GM10248 (cell line): Measurements from ENCODE around the gene MTA1.

Experiments
- CTCF ChIA-PET: fragments of 300-600 bp; sonication (Branson Sonifier 250); formaldehyde crosslinking; extraction: SDS; loops from one replicate; lab custom pipeline; 2021; ENCODE audit warnings: antibody characterized with exemption; lab: Yijun Ruan, JAX
- POLR2A ChIA-PET: fragments of 350-650 bp; sonication (Branson Sonifier 250); formaldehyde crosslinking; extraction: SDS; loops from one replicate; lab custom pipeline; 2020; ENCODE audit warnings: antibody characterized with exemption; lab: Yijun Ruan, JAX
- DNase-seq: peaks from one replicate; pipeline ENCODE4 v3.0.0; 2012; ENCODE audit errors: extremely low spot score
- TF ChIP-seq, protein P1 (sequence below): IDR thresholded peaks from 2 replicates; pipeline ENCODE4 v1.5.1; 2012; ENCODE audit warnings: mild to moderate bottlenecking, low read depth; ENCODE audit errors: extremely low read depth, missing control alignments, control extremely low read depth

Gene MTA1

DNA sequence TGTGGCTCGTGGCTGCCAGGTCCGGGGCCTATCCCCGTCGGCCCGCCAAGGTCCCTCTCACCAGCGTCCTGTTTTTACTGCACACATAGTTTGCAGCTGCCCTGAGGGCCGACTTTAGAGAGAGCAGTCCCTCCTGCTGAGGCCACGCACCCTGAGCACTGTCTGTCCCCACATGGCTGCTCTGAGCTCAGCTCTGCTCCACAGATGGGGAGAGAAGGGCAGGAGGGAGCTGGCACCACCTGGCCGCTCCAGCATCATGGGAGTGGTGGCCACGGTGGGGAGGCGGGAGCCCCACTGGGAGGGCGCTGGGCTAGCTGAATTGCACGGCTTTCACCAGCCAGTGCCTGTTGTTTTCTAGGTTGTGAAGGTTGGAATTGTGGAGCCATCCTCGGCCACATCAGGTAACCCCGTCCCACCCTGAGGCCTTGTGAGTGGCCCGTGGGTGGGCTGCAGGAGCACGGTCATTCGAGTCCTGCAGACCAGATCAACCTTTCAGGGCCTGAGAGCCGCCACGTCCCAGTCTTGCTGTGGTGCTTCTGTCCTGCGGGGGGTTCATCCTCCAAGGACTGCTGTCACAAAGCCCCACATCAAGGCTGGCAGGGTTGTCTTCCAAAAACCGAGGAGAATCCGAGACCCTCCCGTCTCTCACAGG lies 28.7 kb upstream of the MTA1 start:
- no peak for DNase-seq
- POLR2A ChIA-PET, result no interaction called here
- TF ChIP-seq, protein P1, sequence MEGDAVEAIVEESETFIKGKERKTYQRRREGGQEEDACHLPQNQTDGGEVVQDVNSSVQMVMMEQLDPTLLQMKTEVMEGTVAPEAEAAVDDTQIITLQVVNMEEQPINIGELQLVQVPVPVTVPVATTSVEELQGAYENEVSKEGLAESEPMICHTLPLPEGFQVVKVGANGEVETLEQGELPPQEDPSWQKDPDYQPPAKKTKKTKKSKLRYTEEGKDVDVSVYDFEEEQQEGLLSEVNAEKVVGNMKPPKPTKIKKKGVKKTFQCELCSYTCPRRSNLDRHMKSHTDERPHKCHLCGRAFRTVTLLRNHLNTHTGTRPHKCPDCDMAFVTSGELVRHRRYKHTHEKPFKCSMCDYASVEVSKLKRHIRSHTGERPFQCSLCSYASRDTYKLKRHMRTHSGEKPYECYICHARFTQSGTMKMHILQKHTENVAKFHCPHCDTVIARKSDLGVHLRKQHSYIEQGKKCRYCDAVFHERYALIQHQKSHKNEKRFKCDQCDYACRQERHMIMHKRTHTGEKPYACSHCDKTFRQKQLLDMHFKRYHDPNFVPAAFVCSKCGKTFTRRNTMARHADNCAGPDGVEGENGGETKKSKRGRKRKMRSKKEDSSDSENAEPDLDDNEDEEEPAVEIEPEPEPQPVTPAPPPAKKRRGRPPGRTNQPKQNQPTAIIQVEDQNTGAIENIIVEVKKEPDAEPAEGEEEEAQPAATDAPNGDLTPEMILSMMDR, result no peak
- CTCF ChIA-PET, result interaction anchor here (0.9 to 4.2 kb wide), 3 partner anchors 20 to 142 kb away, joined by 3 to 24 read pairs (median 5); no protein-coding TSS in a partner anchor

DNA sequence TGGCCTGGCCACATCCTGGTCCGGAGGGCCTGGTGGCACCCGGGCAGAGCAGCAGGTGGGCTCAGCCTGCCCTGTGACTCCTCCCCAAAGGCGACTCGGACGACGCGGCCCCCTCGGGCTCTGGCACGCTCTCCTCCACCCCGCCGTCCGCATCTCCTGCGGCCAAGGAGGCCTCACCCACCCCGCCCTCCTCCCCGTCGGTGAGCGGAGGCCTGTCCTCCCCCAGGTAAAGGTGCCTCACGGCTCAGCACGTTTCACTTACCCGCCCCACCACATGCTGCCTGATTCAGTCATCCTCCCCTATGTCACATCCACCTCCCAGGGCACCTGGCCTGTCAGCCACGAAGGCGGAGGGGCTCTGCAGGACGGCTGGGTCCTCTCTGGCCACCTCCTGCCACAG lies 28.1 kb upstream of the MTA1 start:
- TF ChIP-seq, protein P1, result no peak
- ChIA-PET CTCF (interaction anchor here (0.9 to 4.2 kb wide), 2 partner anchors 21 to 141 kb away, joined by 3 to 24 read pairs; no protein-coding TSS in a partner anchor), POLR2A (no interaction called here)
- no peak for DNase-seq

DNA sequence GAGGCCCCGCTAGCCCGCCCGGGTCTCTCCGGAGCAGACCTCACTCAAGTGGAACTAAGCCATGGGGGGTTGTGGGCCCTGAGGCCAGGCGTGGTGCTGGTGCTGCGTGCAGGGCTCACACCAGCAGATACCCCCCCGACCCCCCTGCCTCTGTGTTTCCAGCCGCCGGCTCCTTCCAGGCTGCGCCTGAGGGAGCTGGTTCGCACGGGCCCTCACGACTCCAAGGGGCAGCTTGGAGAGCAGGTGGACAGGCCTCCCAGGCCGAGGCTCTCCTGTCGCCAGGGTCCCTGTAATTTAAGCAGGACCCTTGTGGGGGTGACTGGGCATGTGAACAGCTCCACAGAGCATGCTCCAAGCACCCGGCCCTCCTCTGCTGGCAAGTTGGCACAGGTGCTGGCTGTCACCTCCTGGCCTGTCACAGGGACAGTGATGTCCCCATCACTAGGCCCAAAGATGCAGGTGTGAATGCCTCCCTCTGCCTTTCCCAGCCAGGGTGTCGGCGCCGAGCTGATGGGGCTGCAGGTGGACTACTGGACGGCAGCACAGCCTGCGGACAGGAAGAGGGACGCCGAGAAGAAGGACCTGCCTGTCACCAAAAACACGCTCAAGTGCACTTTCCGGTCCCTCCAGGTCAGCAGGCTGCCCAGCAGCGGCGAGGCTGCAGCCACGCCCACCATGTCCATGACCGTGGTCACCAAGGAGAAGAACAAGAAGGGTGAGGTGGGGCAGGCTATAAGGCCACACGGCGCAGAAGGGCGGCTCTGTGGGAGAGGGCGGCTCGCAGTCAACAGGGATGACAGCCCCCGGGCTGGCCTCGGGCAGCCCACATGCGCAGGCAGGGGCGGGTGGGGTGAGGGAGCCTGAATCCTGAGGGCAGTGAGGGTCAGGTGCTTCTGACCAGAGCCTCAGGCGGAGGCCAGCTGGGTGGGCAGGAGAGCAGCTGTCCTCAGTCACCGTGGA lies 27.2 kb upstream of the MTA1 start:
- CTCF ChIA-PET, result interaction anchor here (0.9 to 4.2 kb wide), 3 partner anchors 21 to 145 kb away, joined by 3 to 24 read pairs (median 3); no protein-coding TSS in a partner anchor
- POLR2A ChIA-PET, result no interaction called here
- no peak for DNase-seq
- TF ChIP-seq, protein P1, result no peak

DNA sequence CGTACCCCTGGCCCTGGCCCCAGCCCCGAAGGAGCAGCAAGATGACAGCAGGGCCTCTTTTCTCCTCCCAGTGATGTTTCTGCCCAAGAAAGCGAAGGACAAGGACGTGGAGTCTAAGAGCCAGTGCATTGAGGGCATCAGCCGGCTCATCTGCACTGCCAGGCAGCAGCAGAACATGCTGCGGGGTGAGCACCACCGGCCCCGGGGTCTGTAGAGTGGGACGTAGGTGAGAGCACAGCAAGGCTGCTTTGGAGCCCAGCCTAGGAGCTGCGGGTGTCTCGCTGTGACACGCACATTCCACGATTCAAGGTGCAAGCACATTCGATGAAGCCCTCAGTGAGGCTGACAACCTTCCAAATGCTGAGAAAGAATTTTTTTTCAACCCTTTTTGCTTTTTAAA lies 26.5 kb upstream of the MTA1 start:
- no peak for DNase-seq
- ChIA-PET POLR2A (no interaction called here), CTCF (interaction anchor here (1.4 kb wide), 1 partner anchor 145 kb away, joined by 3 read pairs; no protein-coding TSS in a partner anchor)
- TF ChIP-seq, protein P1, result no peak

DNA sequence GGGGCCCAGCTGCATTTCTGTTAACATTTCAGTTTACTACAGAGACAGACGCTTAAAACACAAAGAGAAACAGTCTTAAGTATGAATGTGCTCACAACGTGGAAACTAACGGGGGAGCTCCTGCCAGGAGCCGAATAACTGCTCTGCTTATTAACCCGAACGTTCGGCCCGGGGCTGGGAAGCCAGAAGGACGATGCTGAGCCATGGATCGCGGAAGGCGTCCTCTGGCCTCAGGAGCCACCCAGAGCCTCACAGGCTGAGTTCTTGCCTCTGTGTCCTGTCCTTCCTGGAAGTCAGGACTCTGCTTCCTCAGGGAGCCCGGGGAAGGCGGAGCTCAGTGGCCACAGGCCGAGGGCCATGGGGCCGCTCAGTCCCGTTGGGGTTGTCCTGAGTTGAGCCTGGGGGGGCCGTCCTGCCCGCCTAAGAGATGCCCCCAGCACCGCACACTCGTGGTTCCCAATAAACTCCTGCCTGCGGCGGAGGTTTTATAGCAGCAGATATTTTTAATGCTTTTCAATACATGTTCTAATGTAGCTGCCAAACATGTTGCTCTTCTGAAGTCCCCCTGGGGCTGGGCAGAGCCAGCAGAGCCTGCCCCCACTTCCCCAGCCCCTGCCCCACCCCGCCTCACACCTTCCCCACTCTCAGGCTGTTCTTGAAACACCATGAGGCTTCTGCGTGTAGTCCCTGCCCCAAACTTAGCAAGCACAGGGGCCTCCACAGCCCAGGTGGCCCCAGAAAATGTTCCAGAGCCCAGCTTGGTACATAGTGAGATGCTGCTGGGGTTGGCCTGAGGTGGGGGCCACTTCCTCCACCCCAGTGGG lies 24.7 kb upstream of the MTA1 start:
- POLR2A ChIA-PET, result no interaction called here

More for the DNA sequence above, 24.7 kb upstream of the MTA1 start:
- CTCF ChIA-PET, result interaction anchor here (3.7 kb wide), 1 partner anchor 24 kb away, joined by 13 read pairs; no protein-coding TSS in a partner anchor
- TF ChIP-seq, protein P1, result no peak
- no peak for DNase-seq
